Endothelial cell of umbilical vein (primary cell): ENCODE data around the gene PLXNA4. TPM values are rescaled to one million over a fixed set of nuclear protein-coding genes. Genes with fewer than 3 reads are reported as not detected.

Experiments used
- BruUV-seq: library from RNA; stranded (reverse); fragments of 400-500 nt; replicated peaks from 2 replicates; lab custom pipeline; 2021; lab: Mats Ljungman, UMichigan
- CTCF ChIA-PET: fragments of 300-600, 350-600 bp; sonication (Branson Sonifier 250); formaldehyde crosslinking; loops from one replicate; lab custom pipeline; 2021; ENCODE audit warnings: antibody characterized with exemption, inconsistent platforms; lab: Charles Lee
- POLR2A ChIA-PET: fragments of 300-600, 350-600 bp; sonication (Branson Sonifier 250); formaldehyde crosslinking; loops from one replicate; lab custom pipeline; 2021; ENCODE audit warnings: antibody characterized with exemption, inconsistent platforms; lab: Charles Lee
- DNase-seq: peaks from one replicate; pipeline ENCODE4 v3.0.0-alpha.2; 2011; ENCODE audit warnings: low read depth, low spot score
- FAIRE-seq: peaks from 2 replicates; lab custom pipeline; 2011; peaks lifted over from hg19 to GRCh38; lab: Jason Lieb, UNC
- H2AFZ ChIP-seq: 2 replicates; pipeline ENCODE4 v1.6.0; 2012; ENCODE audit warnings: low read depth, low read length, control low read depth, inconsistent platforms
- H3K27ac ChIP-seq: 2 replicates; pipeline ENCODE4 v1.5.1; 2011; ENCODE audit warnings: low read depth, mild to moderate bottlenecking, control low read depth, low read length, moderate library complexity; ENCODE audit not compliant: insufficient read depth
- H3K27me3 ChIP-seq, 2 experiments: 2 replicates each; pipeline versions ENCODE4 v1.6.0 to v1.6.1; 2011; ENCODE audit warnings: low read length in 2 of 2, mixed read lengths in 1 of 2; ENCODE audit not compliant: control insufficient read depth in 2 of 2, insufficient read depth in 2 of 2
- H3K36me3 ChIP-seq, 2 experiments: 2 replicates in 1 of 2; 3 replicates in 1 of 2; pipeline ENCODE4 v1.5.1; 2011; ENCODE audit warnings: low read length in 2 of 2, mild to moderate bottlenecking in 1 of 2, moderate library complexity in 1 of 2; ENCODE audit not compliant: control insufficient read depth in 2 of 2, insufficient read depth in 2 of 2; ENCODE audit errors: extremely low read depth in 1 of 2
- H3K4me1 ChIP-seq: 3 replicates; pipeline ENCODE4 v1.5.1; 2011; ENCODE audit warnings: mild to moderate bottlenecking, low read length; ENCODE audit not compliant: control insufficient read depth, insufficient read depth; ENCODE audit errors: extremely low read depth
- H3K4me2 ChIP-seq: 2 replicates; pipeline ENCODE4 v1.6.1; 2011; ENCODE audit warnings: low read length, control low read depth, mixed read lengths; ENCODE audit not compliant: insufficient read depth
- H3K4me3 ChIP-seq, 3 experiments: fragments of 200-600 bp in 1 of 3; sonication (generic), shearing (Covaris generic) in 1 of 3; replicated peaks in 1 of 3; 2 replicates each; pipeline ENCODE4 v1.5.1; 2011 to 2016; ENCODE audit warnings: control low read depth in 3 of 3, low read length in 3 of 3, mild to moderate bottlenecking in 2 of 3, inconsistent platforms in 1 of 3, low read depth in 1 of 3, moderate library complexity in 1 of 3; ENCODE audit not compliant: insufficient read depth in 1 of 3
- H3K79me2 ChIP-seq: 2 replicates; pipeline ENCODE4 v1.6.0; 2012; ENCODE audit warnings: low read length, inconsistent platforms; ENCODE audit not compliant: control insufficient read depth, insufficient read depth
- H3K9ac ChIP-seq: replicated peaks from 2 replicates; pipeline ENCODE3; 2011; ENCODE audit warnings: low read length, control low read depth; ENCODE audit not compliant: insufficient read depth; ENCODE audit errors: extremely low read depth
- H3K9me1 ChIP-seq: replicated peaks from 3 replicates; pipeline ENCODE4 v1.6.0; 2011; ENCODE audit warnings: mild to moderate bottlenecking, low read length; ENCODE audit not compliant: control insufficient read depth, insufficient read depth; ENCODE audit errors: extremely low read depth
- H3K9me3 ChIP-seq: replicated peaks from 2 replicates; pipeline ENCODE4 v1.5.1; 2012; ENCODE audit warnings: low read length, inconsistent platforms; ENCODE audit not compliant: control insufficient read depth, insufficient read depth
- H4K20me1 ChIP-seq: replicated peaks from 2 replicates; pipeline ENCODE3; 2011; ENCODE audit warnings: mild to moderate bottlenecking, low read length; ENCODE audit not compliant: control insufficient read depth, insufficient read depth; ENCODE audit errors: extremely low read depth
- CTCF ChIP-seq, 2 donors: IDR thresholded peaks; 1 replicate in 1 of 2; 2 replicates in 1 of 2; pipeline ENCODE4 v1.5.1; 2011; ENCODE audit warnings: low read length in 2 of 2, mild to moderate bottlenecking in 2 of 2, moderate library complexity in 2 of 2, control low read depth in 1 of 2, inconsistent platforms in 1 of 2, low read depth in 1 of 2; ENCODE audit not compliant: insufficient read depth in 1 of 2; ENCODE audit errors: extremely low read depth in 1 of 2
- EZH2 ChIP-seq: IDR thresholded peaks from 2 replicates; pipeline ENCODE4 v1.6.1; 2012; ENCODE audit warnings: borderline replicate concordance, low read depth, mild to moderate bottlenecking, moderate library complexity, low read length, inconsistent platforms; ENCODE audit not compliant: severe bottlenecking
- FOS ChIP-seq: IDR thresholded peaks from 2 replicates; pipeline ENCODE4 v1.6.1; 2011; ENCODE audit warnings: mild to moderate bottlenecking, low read length, moderate library complexity, borderline replicate concordance; ENCODE audit not compliant: insufficient read depth
- GATA2 ChIP-seq: IDR thresholded peaks from 2 replicates; pipeline ENCODE4 v1.7.0; 2011; ENCODE audit warnings: low read depth, mild to moderate bottlenecking, moderate library complexity, mixed read lengths, low read length; ENCODE audit not compliant: insufficient read length, insufficient read depth
- JUN ChIP-seq: IDR thresholded peaks from 2 replicates; pipeline ENCODE4 v1.6.1; 2011; ENCODE audit warnings: borderline replicate concordance, low read depth; ENCODE audit not compliant: insufficient read length, insufficient read depth
- MAX ChIP-seq: IDR thresholded peaks from 2 replicates; pipeline ENCODE4 v1.6.1; 2011; ENCODE audit not compliant: insufficient read depth, insufficient read length
- MYC ChIP-seq: IDR thresholded peaks from one replicate; pipeline ENCODE4 v1.6.1; 2011; ENCODE audit warnings: mild to moderate bottlenecking, low read depth, low read length
- POLR2A ChIP-seq: IDR thresholded peaks from 2 replicates; pipeline ENCODE4 v1.6.1; 2012; ENCODE audit warnings: low read depth, mild to moderate bottlenecking, control low read depth, low read length
- POLR2AphosphoS5 ChIP-seq: IDR thresholded peaks from 2 replicates; pipeline ENCODE4 v1.6.1; 2012; ENCODE audit warnings: low read depth, mild to moderate bottlenecking, control low read depth, low read length, moderate library complexity; ENCODE audit not compliant: insufficient read depth
- dilution Hi-C: fragments of 300-500 bp; cut with MboI; formaldehyde crosslinking; loops from one replicate; pipeline ENCODE4 v1.15.0; 2019; ENCODE audit warnings: low sequenced_read_pairs; ENCODE audit not compliant: extremely low pct_ligation_motif_present
- intact Hi-C: fragments of 100-400 bp; cut with micrococcal nuclease; formaldehyde crosslinking; loops from one replicate; pipeline ENCODE4 v1.10.0; 2022
- polyA plus RNA-seq, 4 experiments: library from polyadenylated mRNA; depleted of rRNA in 3 of 4; stranded (reverse) in 3 of 4; unstranded in 1 of 4; fragments of >200 nt; gene quantifications; 2 replicates each; pipeline versions ENCODE4 v1.2.1 to v1.2.3, GENCODE V29; 2011 to 2012; ENCODE audit warnings: missing spikeins in 1 of 4
- total RNA-seq: library from RNA; stranded (reverse); gene quantifications from 2 replicates; pipeline ENCODE4 v1.2.3, GENCODE V29; 2021

Gene PLXNA4
- total and polyA plus RNA-seq, 2 donors (not counting 3 experiments of a cell fraction or from before 2014, with no cell fraction given): 12.1 to 20.4 TPM

- BruUV-seq: no TSS peak
- intact Hi-C loops: no loop called here
- no peak for FAIRE-seq
These were observed 215.1 kb downstream of the PLXNA4 start for GRCh38 chr7:132361146-132361545.

More at GRCh38 chr7:132361146-132361545, 215.1 kb downstream of the PLXNA4 start:
- no peaks in the 10 kb centered on the region for H3K36me3 ChIP-seq
- no peaks in the 10 kb centered on the region for H4K20me1 ChIP-seq
- H3K27me3 ChIP-seq: no peaks in the 10 kb centered on the region
- TF ChIP-seq FOS: no peak
- TF ChIP-seq JUN: no peak
- no peak for TF ChIP-seq MYC
- no peak for TF ChIP-seq POLR2A
- TF ChIP-seq POLR2AphosphoS5: no peak
- no peak for TF ChIP-seq CTCF (IDR thresholded peaks at IDR 0.05; ENCODE audit: extremely low read depth in 1 of 2, insufficient read depth in 1 of 2, low read depth in 1 of 2, low read length in 2 of 2)
- no peak for TF ChIP-seq GATA2
- no peak for TF ChIP-seq EZH2
- no peak for TF ChIP-seq MAX
- H3K9me3 ChIP-seq: no peaks in the 10 kb centered on the region
- no peaks in the 10 kb centered on the region for H3K79me2 ChIP-seq
- ChIA-PET CTCF (no interaction called here), POLR2A (no interaction called here)
- H3K27ac ChIP-seq: no peak overlapping the region
- no peak overlapping the region for H3K9ac ChIP-seq
- no peak for DNase-seq
- no peaks in the 10 kb centered on the region for H3K9me1 ChIP-seq
- dilution Hi-C loops: no loop called here
- no peak overlapping the region for H3K4me3 ChIP-seq
- no peak overlapping the region for H2AFZ ChIP-seq
- H3K4me2 ChIP-seq: no peak overlapping the region
- H3K4me1 ChIP-seq: no peaks in the 10 kb centered on the region
